ENCODE data around the gene ABCC8.
A peak's percentile ranks its signal among the peaks of the same experiment; 100 is the strongest.
"Not testable (repeated sequence)": the region's sequence is repeated elsewhere in the genome, so short reads cannot be mapped to it uniquely, and the experiment has no call there.

Gene ABCC8

DNA sequence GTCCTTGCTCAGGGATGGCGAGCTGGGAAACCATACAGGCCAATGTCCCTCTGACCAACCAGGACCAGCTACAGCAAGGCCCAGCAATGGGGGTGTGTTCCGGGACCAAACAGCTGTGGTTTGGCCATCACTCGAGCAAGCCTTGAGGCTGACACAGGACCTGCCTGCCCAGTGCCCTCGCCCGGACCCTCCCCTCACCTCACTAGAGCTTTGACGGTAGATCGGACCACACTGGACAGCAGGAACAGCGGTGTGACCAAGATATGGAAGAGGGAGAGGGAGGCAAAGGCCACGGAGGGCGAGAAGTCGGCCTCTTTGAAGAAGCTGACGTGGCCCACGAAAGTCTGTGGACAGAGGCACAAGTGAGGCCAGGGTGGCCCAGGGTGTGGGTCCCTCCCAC lies 46.0 kb downstream of the ABCC8 start:
- DNase-seq (ENCODE audit: low spot score), result no peak

DNA sequence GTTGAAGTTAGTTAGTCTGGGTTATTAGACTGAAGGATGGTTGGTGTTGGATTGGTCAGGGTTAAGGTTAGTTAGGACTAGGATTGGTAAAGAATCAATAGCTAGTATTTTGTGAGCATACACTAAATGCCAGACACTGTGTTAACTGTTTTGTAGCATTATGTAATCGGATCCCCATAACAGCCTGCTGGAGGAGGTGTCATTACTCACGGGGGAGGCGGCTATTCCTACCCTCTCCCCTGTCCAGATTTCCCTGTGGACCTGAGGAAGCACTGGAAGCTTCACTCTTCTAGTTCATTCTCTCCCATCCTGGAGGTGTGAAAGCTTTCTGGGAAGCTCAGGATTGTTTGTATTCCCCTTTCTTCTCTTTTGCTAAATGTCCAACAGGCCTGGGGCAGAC lies 47.7 kb downstream of the ABCC8 start:
- no peak for DNase-seq (ENCODE audit: low spot score)

DNA sequence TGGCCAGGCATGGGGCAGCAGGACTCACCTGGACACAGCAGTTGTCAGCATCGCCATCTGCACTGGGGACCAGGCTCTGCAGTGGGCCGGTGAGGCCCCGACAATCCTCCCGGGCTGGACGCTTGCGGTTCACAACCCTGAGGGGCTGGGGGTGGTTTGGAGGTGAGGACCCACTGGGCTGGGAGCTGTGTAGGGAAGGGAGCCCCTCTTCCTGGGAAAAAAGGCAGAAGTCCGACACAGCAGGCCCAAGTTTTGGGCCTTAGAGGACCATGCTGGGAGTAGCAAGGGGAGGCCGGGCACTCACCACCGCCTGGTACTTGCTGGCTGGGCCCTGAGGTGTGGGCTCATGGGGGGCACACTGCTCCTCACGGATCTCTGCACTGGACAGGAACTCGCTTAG lies 48.4 kb downstream of the ABCC8 start:
- no peak for DNase-seq (ENCODE audit: low spot score)

DNA sequence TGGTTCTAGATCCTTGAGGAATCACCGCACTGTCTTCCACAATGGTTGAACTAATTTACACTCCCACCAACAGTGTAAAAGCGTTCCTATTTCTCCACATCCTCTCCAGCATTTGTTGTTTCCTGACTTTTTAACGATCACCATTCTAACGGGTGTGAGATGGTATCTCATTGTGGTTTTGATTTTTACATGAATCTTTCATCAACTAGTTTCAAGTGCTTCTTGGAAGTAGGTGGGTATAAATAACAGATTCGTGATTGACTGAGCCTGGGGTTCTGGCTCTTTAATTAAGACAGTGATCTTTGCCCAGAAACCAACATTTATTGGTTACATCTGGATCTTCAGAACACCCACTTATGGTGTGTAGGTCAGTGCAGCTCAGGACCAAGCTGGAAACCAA lies 50.4 kb downstream of the ABCC8 start:
- not testable (repeated sequence) for DNase-seq (ENCODE audit: low spot score)

DNA sequence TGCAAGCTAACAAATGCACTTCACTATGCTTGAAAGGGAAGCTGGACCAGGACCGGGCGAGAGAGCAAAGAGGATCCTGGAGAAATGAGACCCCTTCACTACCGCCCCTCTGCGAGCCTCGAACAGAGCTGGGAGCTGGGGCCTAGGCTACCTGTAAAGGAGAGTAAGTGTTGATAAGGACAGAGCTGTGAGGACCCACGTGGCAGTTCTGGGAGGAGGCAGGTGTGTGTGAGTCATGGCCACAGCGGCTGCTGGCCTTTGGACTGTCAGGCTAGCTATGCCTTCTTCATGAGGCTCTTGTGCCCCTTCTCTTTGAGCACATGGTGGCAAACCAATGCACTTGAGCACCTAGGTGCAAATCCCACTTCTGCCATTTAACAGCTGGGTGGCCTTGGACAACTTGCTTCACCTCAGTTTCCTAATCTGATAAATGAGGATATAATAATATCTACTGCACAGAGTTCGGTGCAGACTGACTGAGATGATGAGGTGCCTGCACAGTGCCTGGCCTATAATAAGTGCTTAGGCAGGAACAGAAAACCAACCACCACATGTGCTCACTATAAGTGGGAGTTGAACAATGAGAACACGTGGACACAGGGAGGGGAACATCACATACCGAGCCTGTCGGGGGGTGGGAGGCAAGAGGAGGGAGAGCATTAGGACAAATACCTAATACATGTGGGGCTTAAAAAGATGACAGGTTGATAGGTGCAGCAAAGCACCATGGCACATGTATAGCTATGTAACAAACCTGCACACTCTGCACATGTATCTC lies 52.9 kb downstream of the ABCC8 start:
- no peak for DNase-seq (ENCODE audit: low spot score)

DNA sequence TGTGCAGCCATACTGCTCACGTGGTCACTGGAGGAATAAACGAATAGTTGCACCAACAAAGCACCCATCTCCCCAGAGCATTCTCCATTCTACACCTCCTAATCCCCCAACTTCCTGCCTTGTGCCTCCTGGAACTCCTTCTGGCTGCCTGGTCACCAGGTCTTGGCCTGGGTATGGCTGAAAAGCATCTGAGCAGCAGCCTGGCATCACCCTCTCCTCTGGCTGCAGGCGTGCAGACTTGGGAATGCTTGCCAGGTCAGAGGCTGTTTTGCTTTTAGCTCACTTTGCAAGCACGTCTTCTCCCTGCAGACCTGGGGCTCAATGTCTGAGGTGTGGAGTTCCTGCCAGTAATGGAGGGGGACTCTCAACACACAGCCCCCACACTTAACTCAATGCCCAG lies 54.9 kb downstream of the ABCC8 start:
- DNase-seq (ENCODE audit: low spot score), result no peak

DNA sequence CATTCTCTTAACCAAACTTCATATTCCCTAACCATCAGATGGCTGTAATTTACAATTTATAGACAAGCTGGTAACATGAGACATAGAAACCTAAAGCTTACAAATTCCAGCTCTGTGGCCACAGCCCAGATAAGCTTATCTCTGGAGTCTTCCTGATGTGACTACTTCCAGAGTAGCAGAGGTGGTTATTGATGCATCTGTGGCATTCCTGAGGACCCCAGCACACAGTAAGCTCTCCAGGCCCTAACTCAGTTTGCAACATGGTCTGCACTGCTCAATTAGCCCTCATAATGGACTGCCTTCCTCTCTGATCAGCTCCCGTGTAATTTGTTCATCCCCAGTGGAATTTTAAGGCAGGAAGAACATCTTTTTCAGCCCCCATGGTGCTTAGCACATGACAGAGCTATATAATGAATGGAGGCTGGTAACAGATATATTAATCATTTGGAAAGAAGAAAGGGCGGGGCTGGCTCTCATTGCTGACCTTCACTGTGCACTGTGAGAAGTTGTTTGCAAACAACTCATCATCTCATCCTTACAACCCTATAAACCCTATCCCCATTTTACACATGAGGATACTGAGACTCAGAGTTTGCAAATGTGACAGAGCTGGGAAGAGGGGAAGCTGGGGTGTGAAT lies 58.1 kb downstream of the ABCC8 start:
- peak; percentile 68 for DNase-seq (ENCODE audit: low spot score)

DNA sequence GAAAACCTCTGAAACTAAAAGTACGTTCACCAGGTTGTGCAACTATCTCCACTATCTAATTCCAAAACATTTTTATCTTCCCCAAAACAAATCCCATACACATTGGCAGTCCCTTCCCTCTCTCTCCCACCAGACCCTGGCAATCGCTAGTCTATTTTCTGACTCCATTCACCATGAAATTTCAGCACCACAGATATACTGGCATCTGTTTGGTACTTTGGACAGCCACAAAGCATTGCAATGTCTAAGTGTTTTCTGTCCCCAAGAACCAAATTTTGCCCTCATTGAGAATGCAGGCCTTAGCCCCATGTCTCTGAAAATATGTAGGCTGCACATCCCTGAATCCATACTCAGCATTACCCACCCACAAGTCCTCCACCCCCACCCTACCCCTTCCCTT lies 60.2 kb downstream of the ABCC8 start:
- DNase-seq (ENCODE audit: low spot score), result no peak

DNA sequence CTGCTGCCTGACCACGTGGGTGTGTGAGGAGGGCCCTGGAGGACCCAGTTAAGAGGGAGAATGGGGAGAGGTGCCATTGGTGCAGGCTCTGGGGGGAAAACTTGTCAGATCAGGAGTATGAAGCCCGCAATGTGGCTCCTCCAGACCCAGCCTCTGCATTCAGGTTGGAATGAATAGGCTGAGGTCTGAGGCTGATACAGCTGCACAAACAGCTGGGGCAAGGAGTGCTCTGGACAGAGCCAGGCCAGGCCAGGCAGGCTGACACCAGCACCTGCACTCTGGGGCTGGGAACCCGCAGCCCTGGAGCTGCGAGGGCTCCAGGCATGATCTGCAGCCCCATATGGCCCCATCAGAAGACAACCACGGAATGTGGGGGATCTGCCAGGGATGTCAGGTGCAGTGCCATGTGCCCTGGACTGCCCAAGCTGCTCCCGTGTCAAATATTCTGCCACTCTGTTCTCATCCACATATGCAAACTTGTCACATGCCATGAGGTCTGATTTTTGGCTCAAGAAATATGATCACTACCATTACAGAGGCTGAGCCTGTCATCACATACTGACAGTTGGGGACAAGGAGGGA lies 61.0 kb downstream of the ABCC8 start:
- DNase-seq (ENCODE audit: low spot score), result no peak

DNA sequence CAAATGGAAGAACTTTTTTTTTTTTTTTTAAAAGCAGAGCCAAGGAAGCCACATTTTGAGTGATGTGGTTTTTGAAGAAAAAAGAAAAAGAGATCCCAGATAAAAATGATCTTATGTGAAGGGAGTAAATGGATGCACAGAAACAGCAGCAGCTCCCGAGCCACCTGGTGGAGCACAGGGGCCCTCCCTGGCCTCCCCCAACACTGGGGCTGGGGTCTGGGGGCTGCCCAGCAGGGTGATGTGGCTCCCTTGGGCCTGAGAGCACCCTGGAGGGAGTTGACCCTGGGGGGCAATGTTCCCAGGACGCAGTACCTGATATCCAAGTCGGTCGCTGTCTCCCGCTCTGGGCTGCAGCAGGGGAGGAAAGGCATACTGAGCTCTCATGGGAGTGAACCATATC lies 61.7 kb downstream of the ABCC8 start:
- DNase-seq (ENCODE audit: low spot score), result no peak

DNA sequence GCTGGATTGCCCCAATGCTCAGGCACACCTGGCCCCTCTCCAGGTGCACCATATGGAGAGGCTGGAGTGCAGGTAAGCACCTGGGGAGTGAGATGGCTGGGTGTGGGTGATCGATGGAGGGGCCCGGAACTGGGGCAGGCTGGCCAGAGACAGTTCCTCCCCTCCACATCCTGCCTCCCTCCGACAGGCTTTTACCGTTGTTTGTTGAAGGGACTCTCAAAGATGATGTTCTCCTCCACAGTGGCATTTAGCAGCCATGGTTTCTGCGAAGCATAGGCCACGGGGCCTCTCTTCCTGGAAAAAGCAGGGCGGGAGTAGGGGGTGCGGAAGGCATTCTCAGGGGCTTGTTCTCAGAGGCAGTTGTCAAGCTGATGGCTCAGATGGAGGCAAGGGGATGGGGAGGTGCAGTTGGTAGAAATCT lies 62.3 kb downstream of the ABCC8 start:
- DNase-seq (ENCODE audit: low spot score), result no peak

DNA sequence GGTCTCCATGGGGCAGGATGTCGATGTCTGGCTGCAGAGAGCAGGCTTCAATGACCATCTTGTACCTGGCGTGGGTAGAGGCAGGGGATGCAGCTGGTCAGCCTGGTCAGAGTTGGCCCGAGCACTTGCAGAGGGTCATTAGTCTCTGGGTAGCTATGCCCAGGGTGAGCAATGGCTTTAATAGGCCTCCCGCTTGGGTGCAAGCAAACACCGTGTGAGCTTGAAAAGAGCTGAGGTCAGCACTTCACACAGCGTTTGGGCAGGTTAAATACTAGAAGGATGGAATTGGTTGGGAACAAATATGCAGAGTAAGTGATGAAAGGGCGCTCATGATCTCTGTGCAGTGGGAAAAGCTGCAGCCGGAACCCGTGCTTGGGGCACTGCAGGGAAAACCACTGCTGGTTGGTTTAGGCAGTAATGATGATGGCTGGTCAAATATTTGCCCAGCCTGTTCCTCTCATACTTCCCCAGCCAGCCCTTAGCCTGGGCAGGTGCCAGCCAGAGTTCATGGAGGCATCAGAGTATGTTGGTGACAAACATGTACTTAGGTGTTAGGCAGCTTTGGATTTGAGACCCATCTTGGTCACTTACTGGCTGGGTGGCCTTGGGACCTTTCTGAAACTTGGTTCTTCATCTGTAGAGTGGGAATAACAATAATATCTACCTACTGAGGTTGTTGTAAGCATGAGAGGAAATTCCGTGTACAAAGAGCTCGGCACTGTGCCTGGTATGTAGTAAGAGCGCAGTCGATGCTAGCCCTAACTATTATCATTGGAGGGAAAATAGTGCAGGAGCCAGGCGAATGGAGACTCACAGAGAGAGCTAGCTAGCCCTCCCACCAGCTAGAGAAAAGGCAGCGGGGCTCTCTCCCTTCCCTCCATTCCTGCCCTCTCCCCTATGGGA lies 63.0 kb downstream of the ABCC8 start:
- DNase-seq (ENCODE audit: low spot score), result no peak

DNA sequence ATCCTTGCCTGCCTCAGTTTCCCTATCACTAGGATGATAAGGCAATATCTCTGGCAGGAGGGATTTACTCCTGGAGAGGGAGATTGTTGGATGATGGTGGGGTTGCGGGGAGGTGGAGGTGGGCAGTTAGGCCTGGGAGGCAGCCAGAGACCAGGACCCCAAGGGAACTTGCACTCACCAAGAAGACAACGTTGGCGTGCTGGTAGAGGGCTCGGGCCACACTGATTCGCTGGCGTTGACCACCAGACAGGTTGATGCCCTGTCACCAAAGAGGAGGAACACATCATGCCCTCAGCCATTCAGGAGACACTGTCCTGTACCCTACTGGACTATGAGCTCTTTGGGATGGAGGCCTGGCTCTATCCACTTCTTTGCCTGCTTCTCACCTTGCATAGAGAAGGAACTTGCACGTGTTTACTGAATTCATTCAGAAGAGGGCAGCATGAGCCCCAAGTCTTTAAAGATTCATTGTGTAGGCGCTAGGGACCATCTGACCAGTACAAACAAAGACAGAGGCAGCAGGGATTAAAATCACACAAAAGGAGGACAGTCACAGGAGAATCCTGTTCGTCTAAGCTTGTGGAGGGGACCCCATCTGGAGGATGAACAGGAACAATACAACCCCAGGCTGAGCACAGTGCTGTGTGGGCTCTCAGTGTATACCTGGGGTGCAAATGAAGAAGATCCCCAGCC lies 64.0 kb downstream of the ABCC8 start:
- no peak for DNase-seq (ENCODE audit: low spot score)

DNA sequence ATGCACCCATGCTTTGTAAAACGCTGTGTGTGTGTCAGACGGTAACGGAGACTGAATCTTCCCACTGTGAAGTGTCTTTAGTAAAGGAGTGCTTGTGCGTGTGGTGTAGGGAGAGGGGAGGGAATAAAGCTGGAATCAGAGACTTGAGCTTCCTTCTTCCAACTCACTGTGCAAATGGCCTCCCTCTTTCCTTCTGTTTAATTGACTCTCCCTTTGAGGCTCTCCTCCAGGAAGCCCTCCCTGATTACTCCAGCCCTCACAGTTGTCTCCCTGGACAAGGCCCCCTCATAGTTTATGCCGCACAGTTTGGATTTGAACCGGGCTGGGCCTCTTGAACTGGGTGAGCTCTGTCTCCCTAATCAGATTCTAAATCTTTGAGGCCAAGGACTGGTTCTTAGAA lies 65.2 kb downstream of the ABCC8 start:
- no peak for DNase-seq (ENCODE audit: low spot score)

DNA sequence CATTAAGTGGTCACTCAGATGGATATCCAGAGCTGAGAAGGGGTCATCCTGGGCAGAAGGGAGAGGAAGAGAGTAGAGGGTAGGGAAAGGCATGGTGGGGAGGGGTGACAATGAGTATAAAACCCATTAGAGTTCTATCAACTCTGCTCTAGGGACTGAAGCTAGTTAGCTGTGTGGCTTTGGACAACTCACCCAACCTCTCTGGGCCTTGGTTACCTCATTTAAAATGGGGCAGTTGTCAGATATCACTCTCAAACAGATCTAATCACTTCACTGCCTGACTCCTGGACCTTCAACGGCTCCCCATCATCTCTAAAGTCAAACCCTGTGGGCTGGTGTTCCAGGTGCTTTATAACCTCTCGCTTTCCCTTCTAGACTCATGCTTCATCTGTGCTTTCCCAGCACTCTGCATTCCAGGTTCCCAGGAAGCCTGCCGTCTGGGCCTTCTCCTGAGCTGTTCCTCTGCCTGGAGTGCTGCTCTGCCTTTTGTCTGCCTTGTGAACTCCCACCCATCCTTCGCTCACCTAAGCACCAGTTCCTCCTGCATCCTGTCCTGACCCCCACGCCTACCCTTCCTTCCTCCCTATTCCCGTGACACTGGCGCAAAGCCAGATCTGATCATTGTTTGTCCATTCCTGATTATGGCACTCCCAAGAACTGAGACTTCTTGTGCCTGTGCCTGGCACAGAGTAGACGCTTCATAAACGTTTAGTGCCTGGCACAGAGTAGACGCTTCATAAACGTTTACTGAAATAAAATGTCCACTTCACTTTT lies 65.9 kb downstream of the ABCC8 start:
- no peak for DNase-seq (ENCODE audit: low spot score)

DNA sequence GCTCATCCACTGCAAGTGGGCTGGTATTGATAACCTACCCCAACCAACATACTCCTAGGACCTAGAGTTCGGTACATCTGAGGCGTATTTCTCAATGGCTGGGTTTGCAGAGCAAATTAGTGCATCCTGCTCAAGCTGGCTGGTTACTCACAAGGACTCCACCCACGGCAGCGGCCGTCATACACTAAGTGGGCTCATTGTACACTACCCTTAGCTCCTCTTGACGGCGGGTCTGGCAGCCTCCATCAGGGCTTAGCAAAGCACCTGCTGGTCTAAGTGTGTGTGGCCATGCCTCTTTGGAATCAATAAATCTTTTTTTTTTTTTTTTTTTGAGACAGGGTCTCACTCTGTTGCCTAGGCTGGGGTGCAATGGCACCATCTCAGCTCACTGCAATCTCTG lies 68.0 kb downstream of the ABCC8 start:
- DNase-seq (ENCODE audit: low spot score), result no peak

DNA sequence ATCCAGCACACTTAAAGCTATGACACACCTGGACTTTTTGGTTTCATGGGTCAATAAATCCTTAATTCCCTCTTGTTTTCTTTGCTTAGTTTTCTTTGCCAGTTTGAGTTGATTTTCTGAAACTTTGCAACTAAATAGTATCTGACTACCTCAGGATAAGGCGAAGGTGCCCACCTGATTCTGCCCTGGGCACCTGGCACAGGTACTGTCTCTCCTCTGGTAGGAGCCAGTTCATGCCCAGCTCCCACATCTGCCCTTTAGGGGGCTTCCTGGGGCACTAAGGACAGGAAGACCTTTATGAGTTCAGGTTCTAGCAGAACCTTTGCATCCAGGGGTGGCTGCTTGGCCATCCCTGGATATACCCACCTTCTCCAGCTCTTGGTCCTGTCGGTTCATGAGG lies 68.6 kb downstream of the ABCC8 start:
- no peak for DNase-seq (ENCODE audit: low spot score)

DNA sequence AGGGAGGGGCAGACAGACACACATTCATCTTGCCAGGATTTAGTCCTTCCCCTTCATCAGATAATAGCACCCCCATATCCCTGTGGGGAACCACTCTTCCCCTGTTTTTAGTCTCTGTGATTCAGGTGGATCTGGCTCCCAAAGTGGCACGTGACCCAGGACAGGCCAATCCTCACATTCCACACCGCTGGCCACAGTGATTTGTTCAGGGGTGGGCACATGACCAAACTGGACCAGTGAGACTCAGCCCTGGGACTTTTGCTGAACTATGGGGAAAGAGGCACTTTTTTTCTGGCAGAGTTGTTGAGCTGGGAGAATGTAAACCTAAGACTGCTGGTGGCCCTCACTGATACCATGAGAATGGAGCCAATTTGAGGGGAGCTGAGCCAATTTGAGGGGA lies 69.1 kb downstream of the ABCC8 start:
- no peak for DNase-seq (ENCODE audit: low spot score)

DNA sequence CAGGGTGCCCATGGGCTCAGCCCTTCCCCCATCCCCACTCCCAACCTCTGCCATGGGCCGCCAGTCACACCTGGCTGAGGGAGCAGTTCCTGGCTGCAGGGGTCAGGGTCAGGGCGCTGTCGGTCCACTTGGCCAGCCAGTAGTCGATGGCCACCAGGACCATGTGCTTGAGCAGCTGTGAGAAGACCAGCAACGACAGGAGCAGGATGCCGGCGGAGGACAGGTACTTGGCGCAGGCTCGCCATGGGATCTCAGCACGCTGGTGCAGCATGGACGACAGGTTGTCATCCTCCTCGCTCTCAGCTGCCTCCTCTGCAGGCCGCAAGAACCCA lies 69.9 kb downstream of the ABCC8 start:
- no peak for DNase-seq (ENCODE audit: low spot score)

DNA sequence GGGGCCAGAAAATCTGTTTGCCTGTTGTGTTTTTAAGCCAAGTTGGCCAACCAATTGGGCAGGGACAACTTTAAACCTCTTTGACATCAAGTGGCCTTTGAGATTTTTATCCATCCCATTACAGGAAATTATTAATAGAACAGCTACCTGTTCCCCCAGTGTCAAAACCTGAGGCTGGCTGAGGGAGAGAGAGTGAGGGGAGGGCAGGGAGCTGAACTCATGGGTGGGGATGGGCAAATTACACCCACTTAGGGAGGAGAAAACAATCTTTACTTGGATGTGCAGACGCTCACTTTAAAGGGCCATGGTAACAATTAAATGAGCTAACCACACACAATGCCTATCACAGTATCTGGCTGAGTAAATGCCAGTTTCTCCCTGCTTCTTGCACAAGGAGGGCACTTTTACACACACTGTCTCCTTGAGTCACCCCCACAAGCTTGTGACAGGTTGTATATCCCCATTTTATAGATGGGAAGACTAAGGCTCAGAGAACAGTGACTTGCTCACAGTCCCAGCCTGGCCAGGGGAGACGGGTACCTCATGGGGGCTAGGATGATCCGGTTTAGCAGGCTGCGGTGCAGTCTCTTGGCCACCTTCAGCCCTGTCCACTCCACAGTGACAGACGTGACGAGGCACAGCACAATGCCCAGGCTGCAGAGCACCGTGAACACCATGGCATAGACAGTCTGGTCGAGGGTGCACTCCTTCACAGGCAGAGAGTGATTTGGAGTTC lies 70.4 kb downstream of the ABCC8 start:
- DNase-seq (ENCODE audit: low spot score), result no peak
